GM21786 (cell line): Measurements from ENCODE around the gene LRIG1.

ENCODE experiments used
- ATAC-seq: cut with Tn5 transposase; IDR thresholded peaks from one replicate; pipeline ENCODE4 v1.9.1; 2021; ENCODE audit not compliant: unreplicated experiment

The LRIG1 gene

DNA sequence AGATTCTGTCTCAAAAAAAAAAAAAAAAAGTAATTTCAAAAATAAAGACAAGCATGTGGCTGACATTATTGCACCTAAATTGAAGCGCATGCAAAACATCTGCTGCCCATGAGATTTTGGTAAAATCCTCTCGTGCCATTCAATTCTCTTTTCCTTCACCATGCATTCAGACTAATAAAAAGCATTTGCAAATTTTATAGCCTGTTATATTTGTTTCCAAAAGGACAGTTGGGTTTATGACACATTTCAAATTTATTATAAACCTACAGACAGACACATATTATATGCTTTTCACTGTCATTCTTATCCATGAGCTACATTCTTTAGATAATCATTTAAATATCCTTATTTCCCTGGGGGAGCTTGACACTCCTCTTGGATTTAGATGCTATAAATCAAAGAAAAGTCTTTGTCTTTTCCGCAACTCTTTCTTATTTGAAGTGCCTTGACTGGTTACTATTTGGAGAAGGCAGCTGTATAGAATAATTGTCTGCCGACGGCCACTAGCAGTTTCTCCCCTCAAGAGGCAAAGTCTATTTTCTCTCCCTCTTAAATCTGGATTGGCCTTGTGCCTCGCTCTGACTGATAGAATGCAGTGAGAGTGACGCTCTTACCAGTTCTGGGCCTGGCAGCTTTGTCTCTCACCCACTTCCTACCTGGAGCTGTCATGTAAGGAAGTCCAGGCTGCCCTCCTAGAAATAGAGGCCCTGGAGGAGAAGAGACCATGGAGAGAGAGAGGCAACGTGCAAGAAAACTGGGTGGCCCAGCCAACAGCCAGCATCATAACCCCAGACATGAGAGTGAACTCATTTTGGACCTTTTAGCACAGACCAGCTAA, 6.8 kb upstream of the LRIG1 start:
- no peak for ATAC-seq

DNA sequence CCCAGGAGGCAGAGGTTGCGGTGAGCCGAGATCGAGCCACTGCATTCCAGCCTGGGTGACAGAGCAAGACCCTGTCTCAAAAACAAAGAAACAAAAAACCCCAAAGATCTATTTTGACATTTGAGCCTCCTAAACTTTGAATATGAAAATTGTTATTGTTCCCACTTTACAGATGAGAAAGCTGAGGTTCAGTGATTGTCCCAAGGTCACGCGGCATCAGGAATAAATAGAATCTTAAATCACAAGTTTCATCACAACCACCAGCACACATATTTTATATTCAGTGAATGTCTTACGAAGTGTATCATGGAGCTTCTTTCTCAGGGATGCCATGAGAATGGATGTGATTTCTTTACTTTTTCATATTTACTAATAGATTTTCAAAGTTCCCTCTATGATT, 5.3 kb upstream of the LRIG1 start:
- no peak for ATAC-seq

DNA sequence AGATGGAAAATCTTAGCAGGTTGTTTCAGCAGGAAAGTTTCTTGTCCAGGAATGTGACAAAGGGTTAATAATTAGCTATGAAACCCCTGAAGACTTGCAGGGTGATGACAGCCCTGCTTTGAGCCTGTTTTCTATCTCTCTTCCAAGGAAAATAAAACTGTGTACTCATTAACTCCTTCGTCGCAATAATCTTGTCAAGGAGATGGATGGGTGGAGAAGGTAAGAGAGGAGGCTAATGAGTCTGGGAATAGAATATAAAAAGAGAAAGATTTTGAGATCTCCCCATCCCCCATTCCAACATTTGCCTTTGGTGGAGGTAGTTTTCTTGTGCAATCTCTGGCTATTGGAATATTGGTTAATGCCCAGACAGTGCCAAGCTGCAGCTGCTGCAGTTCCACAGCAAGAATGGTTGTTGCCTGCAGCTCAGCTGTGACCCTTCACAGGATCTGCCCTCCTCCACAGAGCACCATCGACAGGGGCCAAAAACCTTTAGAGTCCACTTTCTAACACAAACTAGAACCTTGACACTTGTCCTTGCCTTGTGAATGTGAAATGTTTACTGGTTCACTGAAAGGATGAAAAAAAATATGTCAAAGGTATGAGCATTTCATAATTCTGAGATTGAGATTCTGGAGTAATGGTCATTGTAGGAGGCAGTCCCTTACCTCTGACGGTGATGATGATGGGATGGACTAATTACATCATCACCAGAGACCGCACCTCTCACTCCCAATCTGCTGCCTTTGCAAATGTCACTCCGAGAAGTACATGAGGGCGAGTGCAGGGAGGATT, 4.2 kb upstream of the LRIG1 start:
- no peak for ATAC-seq

DNA sequence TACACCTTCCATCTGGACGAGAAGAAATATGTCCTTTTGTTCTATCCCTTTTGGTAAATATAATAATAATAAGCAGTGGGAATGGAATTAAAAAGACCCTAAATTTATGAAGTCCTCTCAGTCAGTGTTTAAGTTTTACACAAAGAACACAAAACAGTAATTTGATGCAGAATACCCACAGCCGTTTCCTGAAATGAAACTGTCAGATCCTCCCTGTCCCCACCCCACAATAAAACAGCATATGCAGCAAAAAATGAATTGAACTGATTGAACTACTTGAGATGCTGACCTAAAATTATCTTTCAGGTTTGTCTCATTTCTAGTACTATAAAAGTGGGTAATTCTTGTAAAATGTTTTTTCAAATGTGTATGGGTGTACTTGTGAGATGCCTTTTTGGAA, 2.2 kb upstream of the LRIG1 start:
- no peak for ATAC-seq

DNA sequence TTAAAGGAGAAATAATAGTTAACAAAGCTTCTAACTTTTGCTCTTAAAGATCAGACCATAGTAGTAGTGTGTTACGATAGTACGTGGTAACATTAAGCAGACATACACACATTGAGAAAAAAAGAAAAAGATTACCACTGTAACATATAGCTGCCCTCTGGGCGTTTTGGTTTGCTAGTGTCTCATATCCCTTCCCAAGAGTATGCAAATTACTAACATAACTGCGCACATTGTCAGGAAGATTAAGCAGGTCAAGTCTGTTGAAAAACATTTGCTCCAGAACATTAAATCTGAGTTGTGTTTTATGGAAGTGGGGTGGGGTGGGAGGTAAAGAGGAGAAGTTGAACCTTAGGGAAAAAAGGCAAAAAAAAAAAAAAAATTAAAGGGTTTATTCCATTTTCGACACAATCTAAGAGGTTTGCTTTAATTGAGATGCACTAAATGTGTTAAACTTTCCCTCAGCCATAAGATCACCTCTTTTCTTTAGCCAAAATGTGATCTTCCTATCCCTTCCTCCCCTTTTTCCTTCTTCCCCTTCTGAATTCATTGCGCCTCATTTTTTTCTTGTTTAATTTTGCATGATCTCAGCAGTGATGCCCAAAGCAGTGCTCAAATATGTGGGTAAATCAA, 1.5 kb upstream of the LRIG1 start:
- no peak for ATAC-seq

DNA sequence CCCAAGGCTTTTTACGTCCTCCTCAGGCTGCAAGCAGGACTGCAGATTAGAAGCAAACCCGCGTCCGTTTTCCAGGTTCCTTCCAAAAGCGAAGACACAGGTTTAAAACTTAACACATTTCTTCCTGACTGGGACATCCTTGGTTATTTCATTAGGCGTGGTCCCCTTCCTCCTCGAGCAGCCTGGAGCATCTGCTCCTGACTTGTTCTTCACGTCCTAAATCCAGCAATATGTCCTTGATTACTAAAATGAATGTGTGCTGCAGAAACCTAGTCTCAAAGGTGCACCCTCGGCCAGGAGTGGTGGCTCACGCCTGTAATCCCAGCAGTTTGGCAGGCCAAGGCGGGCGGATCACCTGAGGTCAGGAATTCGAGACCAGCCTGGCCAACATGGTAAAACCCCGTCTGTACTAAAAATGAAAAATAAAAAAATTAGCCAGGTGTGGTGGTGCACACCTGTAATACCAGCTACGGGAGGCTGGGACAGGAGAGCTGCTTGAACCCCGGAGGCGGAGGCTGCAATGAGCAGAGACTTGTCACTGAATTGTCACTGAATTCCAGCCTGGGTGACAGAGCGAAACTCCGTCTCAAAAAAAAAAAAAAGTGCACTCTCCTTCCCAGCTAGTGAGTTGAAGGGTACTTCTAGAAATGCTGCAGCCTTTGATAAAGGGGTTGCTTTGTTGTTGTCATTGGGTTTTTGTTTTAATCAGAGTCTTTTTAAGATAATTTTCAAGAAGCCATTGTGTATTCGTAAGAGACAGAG, 842 bp upstream of the LRIG1 start:
- ATAC-seq = no peak

DNA sequence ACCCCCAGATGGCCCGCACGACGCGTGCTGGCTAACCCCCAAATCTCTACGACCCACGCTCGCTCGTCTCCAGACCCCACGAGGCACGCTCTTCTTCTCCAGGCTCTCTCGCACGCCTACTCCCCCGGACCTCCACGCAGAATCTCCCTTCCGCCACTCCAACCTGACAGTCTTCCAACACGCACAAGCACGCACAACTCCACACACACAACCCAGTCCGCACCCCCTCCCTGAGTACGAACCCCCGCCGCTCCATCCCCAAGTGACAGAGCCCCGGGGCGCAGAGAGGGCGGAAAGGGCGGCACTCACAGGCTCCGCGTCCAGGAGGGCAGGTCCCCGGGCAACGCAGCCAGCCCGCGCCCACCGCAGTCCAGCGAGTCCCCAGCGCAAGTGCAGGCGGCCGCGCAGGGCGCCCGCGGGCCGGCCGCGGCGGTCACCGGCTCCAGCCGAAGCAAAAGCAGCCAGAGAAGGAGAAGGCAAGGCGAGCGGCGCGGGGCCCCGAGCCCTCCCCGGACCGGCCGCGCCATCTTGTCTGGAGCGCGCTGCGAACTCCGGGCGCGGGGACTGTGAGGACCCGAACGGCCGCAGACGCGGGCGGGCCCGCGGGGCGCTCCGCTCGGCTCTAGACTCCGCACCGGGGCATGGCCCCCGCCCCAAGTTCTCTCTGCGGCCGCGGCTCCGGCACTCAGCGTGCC, 794 bp downstream of the LRIG1 start:
- ATAC-seq = peak; percentile 9

DNA sequence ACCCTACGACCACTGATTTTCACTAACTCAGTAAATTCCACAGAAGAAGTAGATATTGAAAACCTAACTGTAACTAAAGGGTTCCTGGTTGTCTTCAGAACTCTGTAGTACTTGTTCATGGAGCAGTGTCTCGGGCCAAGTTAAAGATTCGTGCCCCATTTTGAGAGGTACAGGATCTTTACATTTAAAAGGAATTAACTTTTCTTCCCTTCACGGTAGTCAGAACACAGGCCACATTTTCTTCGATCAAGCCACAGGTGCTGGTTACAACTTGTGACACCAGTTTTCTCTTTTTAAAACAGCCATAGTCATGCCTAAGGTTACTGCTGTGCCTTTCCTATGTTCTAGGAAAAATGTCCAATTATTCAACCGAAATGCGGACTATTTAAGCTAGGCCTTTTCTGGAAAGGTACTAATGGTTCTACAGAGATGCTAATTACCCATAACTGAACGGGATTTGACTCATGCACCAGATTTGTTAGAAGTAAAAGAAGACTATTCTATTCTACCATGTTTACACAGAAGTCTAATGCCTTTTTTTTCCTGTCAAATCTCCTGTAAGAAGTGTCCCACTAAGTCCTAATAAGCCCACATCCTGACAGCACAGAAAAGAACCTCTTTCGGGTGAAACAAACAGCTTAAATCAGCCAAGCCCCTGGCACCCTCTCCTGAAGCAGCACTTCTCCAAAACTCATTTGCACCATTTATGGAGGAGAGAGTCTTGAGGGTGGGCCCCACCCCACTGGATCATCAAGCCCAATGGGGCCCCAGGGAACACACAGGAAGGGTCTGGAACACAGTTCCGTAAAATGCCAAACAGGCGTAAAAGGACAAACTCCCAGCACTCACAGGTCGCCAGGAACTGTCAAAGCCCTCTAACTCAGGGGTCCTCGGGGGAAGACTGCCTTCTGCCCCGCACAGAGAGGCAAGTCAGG, 1.9 kb downstream of the LRIG1 start:
- ATAC-seq = no peak

DNA sequence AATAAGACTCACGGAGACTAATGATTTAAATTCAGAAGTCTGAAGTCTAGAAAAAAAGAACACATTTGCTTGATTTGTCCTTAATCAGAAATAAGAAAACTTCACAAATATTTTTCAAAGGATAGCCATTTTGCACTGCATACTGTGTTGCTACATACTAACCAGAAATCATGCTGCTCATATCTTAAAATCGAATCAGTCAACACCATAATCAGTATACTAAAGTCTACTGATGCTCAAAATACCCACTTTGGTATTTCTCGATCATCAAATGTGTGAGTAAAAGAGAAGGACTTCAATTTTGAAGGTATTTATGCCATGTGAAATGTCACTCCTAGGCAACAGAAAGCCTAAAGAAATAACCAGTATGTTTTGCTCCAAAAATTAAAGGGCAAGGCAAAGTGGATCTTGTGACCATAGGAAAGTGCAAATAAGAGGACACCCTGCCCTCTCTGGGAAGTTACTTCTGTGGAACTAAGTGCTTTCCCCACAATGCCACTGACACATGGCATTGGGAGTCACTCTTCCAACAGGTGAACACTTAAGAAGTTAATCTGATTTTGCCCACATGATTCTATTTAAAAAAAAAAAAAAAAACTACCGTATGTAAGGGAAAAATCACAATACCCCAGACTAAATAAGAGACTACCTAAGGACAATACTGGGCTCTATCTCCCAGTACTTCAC, 2.7 kb downstream of the LRIG1 start:
- ATAC-seq = no peak

DNA sequence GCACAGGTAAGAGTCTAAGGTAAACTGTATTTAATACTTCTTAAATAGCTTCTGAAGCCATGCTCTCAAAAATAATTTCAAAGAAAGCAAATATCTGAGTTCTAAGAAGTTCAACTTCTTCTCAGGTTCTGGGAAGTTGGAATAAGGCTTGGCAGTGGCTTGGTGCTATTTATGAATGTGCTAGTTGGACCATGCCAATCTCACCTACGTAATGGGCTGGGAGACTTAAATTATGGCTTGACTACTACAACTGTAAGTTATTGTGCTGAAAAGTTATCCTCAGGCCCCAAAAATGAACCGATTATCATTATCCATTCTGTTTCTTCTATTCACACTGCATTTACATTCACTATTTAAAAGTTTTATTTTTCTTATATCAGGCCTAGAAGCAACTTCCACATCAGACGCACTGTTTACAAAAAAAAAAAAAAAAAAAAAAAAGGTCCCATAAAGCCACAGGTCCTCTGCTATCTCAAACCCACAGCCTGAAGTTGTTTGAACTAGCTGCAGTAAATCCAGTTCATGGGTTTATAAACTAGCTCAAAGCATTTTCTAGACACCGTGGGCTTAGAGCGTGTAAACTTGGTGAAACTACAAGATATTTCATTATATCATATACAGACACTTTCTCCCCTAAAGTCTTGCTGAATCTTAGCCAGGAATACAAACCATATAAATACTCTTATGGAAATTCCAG, 3.4 kb downstream of the LRIG1 start:
- ATAC-seq = no peak

DNA sequence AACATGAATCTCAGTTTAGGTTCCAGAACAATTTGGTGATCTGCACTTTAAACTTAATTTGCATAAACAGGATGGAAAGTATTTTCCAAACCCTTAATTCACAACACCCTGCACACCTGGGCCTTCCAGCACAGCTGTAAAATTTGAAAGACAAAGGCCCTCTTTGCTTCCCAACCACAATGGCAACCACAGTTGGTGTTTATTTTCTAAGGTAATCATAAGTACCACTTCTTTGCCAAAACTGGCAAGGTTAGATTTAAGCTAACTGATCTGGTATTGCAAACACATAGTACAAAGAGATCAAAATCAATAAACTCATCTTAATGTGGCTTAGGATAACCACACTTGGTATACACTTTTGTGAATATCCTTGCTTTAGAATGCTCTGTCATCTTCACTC, 4.1 kb downstream of the LRIG1 start:
- no peak for ATAC-seq

DNA sequence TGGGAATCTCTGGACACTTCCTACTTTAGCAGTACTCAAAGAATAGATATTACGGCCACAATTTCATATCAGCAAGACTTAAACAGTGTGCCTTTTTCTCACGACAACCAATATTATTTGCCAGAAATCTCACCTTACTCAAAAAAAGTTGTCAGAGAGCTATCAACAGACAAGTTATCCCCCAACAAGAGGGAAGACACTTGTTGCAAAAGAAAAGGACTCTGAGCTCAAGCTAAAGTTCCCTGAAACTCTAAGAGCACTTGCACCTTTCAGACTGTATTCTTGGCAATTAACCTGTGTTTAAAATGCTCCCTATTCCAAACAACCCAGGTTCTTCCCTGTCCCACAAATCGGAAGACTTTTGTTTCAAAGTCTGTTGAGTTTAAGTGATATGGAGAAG, 4.5 kb downstream of the LRIG1 start:
- no peak for ATAC-seq

DNA sequence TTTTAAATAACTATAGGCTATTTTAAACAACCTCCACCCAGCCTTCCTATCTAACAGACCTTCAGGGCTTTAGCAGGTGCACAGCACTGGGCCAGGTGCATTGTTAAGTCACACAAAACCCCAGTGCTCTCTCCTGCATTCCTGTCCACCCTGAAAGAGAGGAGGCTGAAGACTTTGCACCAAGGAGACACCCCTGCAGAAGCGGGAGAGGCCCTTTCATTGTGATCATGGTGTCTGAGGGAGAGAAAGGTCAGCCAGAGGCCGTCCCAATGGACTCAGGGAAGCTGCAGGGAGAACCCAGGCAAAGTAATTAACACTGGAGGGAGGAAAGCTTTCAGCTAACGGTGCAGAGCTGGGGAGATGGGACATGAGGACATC, 5.2 kb downstream of the LRIG1 start:
- no peak for ATAC-seq

DNA sequence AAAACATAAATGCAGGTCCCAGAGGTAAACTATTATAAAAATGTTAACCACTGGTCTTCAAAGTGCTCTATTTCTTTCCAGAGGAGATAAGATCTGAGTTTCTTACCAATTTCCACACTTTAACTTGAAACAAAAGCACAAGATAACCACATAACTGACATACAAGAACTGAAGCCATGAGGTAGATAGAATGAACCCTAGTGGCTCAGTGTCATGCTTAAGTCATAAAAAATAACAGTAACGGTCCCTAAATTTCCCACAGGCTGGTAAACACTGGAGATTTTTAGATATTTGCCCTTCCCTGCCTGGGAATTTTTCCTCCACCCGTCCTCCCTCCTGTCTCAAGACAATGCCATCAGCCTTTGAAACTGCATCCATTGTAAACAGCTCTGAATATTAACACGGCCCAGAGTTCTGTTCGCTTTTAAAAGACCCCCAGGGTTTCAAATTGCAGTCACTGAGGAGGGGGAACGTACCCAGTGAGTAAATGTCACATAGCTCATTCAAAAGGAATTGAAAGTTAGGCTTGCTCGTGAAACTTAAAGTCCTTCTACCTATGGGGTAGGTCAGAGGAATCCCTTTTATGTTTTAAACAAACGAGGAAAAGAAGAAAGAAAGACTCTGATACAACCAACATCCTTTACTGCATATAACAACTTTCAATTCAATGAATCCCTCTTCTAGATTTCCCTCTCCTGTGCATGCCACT, 5.7 kb downstream of the LRIG1 start:
- no peak for ATAC-seq

DNA sequence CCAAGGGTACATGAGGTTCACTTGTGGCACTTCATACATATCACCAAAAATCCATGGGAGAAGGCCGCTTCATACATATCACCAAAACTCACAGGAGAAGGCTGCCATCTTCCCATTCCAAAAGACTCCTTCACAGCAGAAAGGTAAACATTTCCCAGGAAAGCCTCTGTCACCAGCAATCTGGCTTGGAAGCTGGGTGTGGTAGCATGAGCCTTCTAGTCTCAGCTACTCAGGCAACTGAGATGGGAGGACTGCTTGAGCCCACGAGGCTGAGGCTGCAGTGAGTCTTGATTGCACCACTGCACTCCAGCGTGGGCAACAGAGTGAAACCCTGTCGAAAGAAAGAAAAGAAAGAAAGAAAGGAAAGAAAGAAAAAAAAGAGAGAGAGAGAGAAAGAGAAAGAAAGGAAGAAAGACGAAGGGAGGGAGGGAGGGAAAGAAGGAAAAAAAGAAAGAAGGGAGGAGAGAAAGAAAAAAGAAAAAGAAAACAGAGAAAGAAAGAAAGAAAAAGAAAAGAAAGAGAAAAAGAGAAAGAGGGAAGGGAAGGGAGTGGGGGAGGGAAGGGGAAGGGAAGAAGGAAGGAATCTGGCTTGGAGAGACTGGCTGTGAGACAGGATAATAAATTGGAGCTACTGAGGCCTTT, 7.2 kb downstream of the LRIG1 start:
- ATAC-seq = no peak

DNA sequence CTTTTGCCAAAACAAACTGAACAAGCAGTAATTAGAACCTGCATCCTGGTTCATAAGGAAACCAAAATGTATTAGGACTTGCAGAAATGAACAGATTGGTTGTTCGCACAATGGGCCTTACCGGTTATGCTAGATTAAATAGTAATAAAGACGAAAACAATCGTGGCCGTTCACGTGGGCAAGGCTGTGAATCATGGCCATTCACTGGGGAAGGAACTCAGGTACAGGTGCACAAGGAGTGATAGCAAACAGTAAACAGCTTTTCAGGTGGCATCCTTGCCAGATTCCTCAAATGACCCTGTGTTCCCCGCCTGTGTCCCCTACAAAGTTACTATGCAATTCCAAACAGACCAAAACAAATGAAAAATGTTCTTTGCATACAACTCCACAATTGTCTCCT, 8.2 kb downstream of the LRIG1 start:
- no peak for ATAC-seq

DNA sequence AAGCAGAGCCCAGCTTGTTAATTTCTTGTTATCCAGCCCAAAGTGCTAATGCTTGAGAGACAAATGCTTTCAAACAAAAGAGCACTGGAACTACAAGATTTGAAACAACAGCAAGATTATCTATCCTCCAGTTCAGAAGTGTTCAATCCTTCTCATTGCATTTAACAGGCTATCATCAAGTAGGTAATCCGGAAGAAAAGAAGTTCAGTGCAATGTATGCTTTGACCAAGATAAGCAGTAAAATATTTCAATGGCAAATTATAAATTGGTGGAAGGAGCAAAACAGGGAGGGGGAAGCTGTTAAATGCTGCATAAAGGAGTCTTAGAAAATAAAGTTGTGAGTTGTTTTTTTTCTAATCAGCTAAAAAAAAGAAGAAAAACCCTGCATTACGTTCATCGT, 8.8 kb downstream of the LRIG1 start:
- no peak for ATAC-seq
